Neural cell (in vitro differentiated cells): ENCODE measurements around the gene SEPTIN8. TPM values are rescaled to one million over a fixed set of nuclear protein-coding genes. Genes with fewer than 3 reads are reported as not detected.

Experiments
- H2AFZ ChIP-seq: fragments of 200-600, 300-800 bp; sonication (generic), shearing (Covaris generic); 2 replicates; pipeline ENCODE4 v1.6.0; 2014; ENCODE audit warnings: low read depth, mild to moderate bottlenecking, antibody characterized with exemption, low read length, moderate library complexity
- H3F3A ChIP-seq: fragments of 200-600 bp; shearing (Covaris generic); 2 replicates; pipeline ENCODE4 v1.6.1; 2016; ENCODE audit warnings: mild to moderate bottlenecking, moderate library complexity, mixed read lengths, antibody characterized with exemption, low read length; ENCODE audit not compliant: insufficient read depth, poor library complexity, severe bottlenecking
- H3K27ac ChIP-seq: fragments of 200-600, 300-800 bp; sonication (generic), shearing (Covaris generic); 2 replicates; pipeline ENCODE4 v1.5.1; 2014; ENCODE audit warnings: mild to moderate bottlenecking, low read length, moderate library complexity
- H3K27me3 ChIP-seq: fragments of 300-800, 200-600 bp; sonication (generic), shearing (Covaris generic); 2 replicates; pipeline ENCODE4 v1.6.0; 2014; ENCODE audit warnings: mild to moderate bottlenecking, low read depth, low read length, moderate library complexity; ENCODE audit not compliant: insufficient read depth
- H3K36me3 ChIP-seq: fragments of 300-800, 200-600 bp; sonication (generic), shearing (Covaris generic); 2 replicates; pipeline ENCODE4 v1.5.1; 2014; ENCODE audit warnings: mild to moderate bottlenecking, antibody characterized with exemption, low read length, moderate library complexity; ENCODE audit not compliant: insufficient read depth
- H3K4me2 ChIP-seq: fragments of 300-800, 200-600 bp; sonication (generic), shearing (Covaris generic); 2 replicates; pipeline ENCODE4 v1.6.0; 2014; ENCODE audit warnings: mild to moderate bottlenecking, low read length
- H3K4me3 ChIP-seq: fragments of 300-800, 200-600 bp; sonication (generic), shearing (Covaris generic); 2 replicates; pipeline ENCODE4 v1.5.1; 2014; ENCODE audit warnings: mild to moderate bottlenecking, low read length, moderate library complexity
- H3K79me2 ChIP-seq: fragments of 200-600 bp; shearing (Covaris generic); replicated peaks from 2 replicates; pipeline ENCODE4 v1.6.0; 2014; ENCODE audit warnings: mild to moderate bottlenecking, low read length, moderate library complexity; ENCODE audit not compliant: insufficient read depth
- H3K9ac ChIP-seq: fragments of 300-800, 200-600 bp; sonication (generic), shearing (Covaris generic); 2 replicates; pipeline ENCODE4 v1.6.1; 2016; ENCODE audit warnings: mild to moderate bottlenecking, low read length, mixed read lengths
- H3K9me2 ChIP-seq: fragments of 200-600 bp; shearing (Covaris generic); 2 replicates; pipeline ENCODE4 v1.6.1; 2016; ENCODE audit warnings: mild to moderate bottlenecking, low read length, mixed read lengths; ENCODE audit not compliant: insufficient read depth
- H3K9me3 ChIP-seq: fragments of 200-600, 300-800 bp; sonication (generic), shearing (Covaris generic); 2 replicates; pipeline ENCODE4 v1.6.1; 2016; ENCODE audit warnings: mild to moderate bottlenecking, mixed run types, low read length, moderate library complexity, mixed read lengths
- H4K20me1 ChIP-seq: fragments of 200-600 bp; shearing (Covaris generic); 2 replicates; pipeline ENCODE4 v1.6.1; 2016; ENCODE audit warnings: mild to moderate bottlenecking, mixed run types; ENCODE audit not compliant: insufficient read depth
- EP300 ChIP-seq: fragments of 450-650 bp; conservative IDR thresholded peaks from 2 replicates; pipeline ENCODE4 v1.6.1; 2014; ENCODE audit warnings: antibody characterized with exemption, mild to moderate bottlenecking, moderate library complexity; ENCODE audit not compliant: poor library complexity, severe bottlenecking
- EZH2 ChIP-seq: fragments of 200-600, 300-800 bp; shearing (Covaris generic), sonication (generic); IDR thresholded peaks from 2 replicates; pipeline ENCODE4 v1.6.1; 2014; ENCODE audit warnings: antibody characterized with exemption, low read length, borderline replicate concordance, mild to moderate bottlenecking; ENCODE audit not compliant: insufficient read depth, poor library complexity, severe bottlenecking
- MXI1 ChIP-seq: fragments of 450-650 bp; conservative IDR thresholded peaks from 2 replicates; pipeline ENCODE4 v1.6.1; 2014; ENCODE audit warnings: antibody characterized with exemption, mild to moderate bottlenecking; ENCODE audit not compliant: poor library complexity, severe bottlenecking
- POLR2AphosphoS5 ChIP-seq: IDR thresholded peaks from 2 replicates; pipeline ENCODE4 v1.6.1; 2012
- RAD21 ChIP-seq: fragments of 450-650 bp; conservative IDR thresholded peaks from 2 replicates; pipeline ENCODE4 v1.6.1; 2014; ENCODE audit warnings: antibody characterized with exemption, mild to moderate bottlenecking, moderate library complexity
- SMC3 ChIP-seq: fragments of 450-650 bp; conservative IDR thresholded peaks from 2 replicates; pipeline ENCODE4 v1.6.1; 2014; ENCODE audit warnings: antibody characterized with exemption, mild to moderate bottlenecking, moderate library complexity; ENCODE audit not compliant: poor library complexity
- TAF1 ChIP-seq: IDR thresholded peaks from 2 replicates; pipeline ENCODE4 v1.6.1; 2012; ENCODE audit warnings: low read depth
- polyA plus RNA-seq: library from polyadenylated mRNA; depleted of rRNA; stranded (reverse); fragments of >200 nt; gene quantifications from 2 replicates; pipeline ENCODE4 v1.2.3, GENCODE V29; 2014
- TF ChIP-seq, protein P1 (sequence below): IDR thresholded peaks from 2 replicates; pipeline ENCODE4 v1.6.1; 2012; ENCODE audit warnings: borderline replicate concordance
- TF ChIP-seq, protein P2 (sequence below): fragments of 450-650 bp; IDR thresholded peaks from 2 replicates; pipeline ENCODE4 v1.5.1; 2014; ENCODE audit warnings: antibody characterized with exemption, mild to moderate bottlenecking, moderate library complexity; ENCODE audit not compliant: poor library complexity, severe bottlenecking

SEPTIN8 gene
- polyA plus RNA-seq, 1 donor from 2014 or later: 37.7 TPM

DNA sequence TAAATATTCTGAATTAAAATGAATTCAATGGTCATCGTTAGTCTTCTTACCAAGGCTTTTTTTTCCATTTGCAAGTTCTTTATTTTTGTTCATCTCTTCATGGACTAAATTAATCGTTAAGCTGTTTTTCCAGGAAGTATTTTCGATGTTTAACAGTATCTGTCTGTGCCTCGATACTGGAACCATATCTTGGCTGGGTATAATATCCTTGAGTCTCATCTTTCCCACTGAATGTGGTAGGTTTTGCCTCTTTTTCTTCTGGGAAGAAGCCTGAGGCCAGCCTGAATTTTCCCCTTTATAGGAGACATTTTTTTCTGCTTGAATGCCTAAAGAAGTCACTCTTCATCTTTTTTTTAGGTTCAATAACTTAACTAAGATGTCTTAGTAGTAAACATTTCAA lies 4.0 kb upstream of the SEPTIN8 start:
- Histone ChIP-seq H4K20me1 (no peaks in the 10 kb centered on the region), H3F3A (no peaks in the 10 kb centered on the region), H3K9me3 (no peaks in the 10 kb centered on the region), H3K27me3 (peaks cover 8% of the 10 kb centered on the region), H3K4me2 (no peak overlapping the region), H3K27ac (no peak overlapping the region), H3K4me3 (no peak overlapping the region), H3K36me3 (no peaks in the 10 kb centered on the region), H3K9ac (no peak overlapping the region), H3K9me2 (no peaks in the 10 kb centered on the region), H3K79me2 (peaks cover 4% of the 10 kb centered on the region), H2AFZ (no peak overlapping the region)
- no peak for TF ChIP-seq TAF1
- TF ChIP-seq POLR2AphosphoS5: no peak
- TF ChIP-seq, protein P1, sequence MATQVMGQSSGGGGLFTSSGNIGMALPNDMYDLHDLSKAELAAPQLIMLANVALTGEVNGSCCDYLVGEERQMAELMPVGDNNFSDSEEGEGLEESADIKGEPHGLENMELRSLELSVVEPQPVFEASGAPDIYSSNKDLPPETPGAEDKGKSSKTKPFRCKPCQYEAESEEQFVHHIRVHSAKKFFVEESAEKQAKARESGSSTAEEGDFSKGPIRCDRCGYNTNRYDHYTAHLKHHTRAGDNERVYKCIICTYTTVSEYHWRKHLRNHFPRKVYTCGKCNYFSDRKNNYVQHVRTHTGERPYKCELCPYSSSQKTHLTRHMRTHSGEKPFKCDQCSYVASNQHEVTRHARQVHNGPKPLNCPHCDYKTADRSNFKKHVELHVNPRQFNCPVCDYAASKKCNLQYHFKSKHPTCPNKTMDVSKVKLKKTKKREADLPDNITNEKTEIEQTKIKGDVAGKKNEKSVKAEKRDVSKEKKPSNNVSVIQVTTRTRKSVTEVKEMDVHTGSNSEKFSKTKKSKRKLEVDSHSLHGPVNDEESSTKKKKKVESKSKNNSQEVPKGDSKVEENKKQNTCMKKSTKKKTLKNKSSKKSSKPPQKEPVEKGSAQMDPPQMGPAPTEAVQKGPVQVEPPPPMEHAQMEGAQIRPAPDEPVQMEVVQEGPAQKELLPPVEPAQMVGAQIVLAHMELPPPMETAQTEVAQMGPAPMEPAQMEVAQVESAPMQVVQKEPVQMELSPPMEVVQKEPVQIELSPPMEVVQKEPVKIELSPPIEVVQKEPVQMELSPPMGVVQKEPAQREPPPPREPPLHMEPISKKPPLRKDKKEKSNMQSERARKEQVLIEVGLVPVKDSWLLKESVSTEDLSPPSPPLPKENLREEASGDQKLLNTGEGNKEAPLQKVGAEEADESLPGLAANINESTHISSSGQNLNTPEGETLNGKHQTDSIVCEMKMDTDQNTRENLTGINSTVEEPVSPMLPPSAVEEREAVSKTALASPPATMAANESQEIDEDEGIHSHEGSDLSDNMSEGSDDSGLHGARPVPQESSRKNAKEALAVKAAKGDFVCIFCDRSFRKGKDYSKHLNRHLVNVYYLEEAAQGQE: no peak
- TF ChIP-seq, protein P2, sequence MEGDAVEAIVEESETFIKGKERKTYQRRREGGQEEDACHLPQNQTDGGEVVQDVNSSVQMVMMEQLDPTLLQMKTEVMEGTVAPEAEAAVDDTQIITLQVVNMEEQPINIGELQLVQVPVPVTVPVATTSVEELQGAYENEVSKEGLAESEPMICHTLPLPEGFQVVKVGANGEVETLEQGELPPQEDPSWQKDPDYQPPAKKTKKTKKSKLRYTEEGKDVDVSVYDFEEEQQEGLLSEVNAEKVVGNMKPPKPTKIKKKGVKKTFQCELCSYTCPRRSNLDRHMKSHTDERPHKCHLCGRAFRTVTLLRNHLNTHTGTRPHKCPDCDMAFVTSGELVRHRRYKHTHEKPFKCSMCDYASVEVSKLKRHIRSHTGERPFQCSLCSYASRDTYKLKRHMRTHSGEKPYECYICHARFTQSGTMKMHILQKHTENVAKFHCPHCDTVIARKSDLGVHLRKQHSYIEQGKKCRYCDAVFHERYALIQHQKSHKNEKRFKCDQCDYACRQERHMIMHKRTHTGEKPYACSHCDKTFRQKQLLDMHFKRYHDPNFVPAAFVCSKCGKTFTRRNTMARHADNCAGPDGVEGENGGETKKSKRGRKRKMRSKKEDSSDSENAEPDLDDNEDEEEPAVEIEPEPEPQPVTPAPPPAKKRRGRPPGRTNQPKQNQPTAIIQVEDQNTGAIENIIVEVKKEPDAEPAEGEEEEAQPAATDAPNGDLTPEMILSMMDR: no peak
- TF ChIP-seq SMC3: no peak
- TF ChIP-seq EZH2: no peak
- TF ChIP-seq MXI1: no peak
- no peak for TF ChIP-seq EP300
- no peak for TF ChIP-seq RAD21

DNA sequence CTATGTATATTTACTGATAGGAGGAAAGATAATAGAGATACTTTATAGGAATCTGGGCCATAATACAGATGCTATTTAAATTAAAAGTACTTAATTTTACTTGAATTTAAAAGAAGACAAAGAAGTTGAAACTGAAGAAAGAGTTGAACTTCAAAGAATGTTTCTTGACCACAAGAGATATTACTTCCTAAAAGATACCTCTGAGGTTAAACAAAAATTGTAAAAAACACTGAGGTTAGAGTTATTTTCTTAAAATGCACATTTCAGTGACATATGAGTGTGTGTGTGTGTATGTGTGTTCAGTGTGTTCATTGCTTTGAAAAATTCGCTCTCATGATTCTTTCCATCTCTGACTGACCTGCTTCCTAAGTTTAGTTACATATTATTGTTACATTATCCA lies 3.5 kb upstream of the SEPTIN8 start:
- H4K20me1 ChIP-seq: no peaks in the 10 kb centered on the region
- H3K79me2 ChIP-seq: peaks cover 8% of the 10 kb centered on the region
- H3K9me3 ChIP-seq: no peaks in the 10 kb centered on the region
- H3K9ac ChIP-seq: no peak overlapping the region
- no peak overlapping the region for H2AFZ ChIP-seq
- peaks cover 8% of the 10 kb centered on the region for H3K27me3 ChIP-seq
- H3K27ac ChIP-seq: no peak overlapping the region
- TF ChIP-seq, protein P2: no peak
- TF ChIP-seq EP300 (no peak), SMC3 (no peak), MXI1 (no peak)
- no peaks in the 10 kb centered on the region for H3K36me3 ChIP-seq
- no peak overlapping the region for H3K4me2 ChIP-seq
- H3K9me2 ChIP-seq: no peaks in the 10 kb centered on the region
- H3F3A ChIP-seq: no peaks in the 10 kb centered on the region
- H3K4me3 ChIP-seq: no peak overlapping the region
